Inflammatory macrophage treated with lipopolysaccharide for 1 hour (primary cell): Measurements from ENCODE around the gene UBD.

Source experiments
- DNase-seq, 2 donors: peaks; one replicate each; pipeline ENCODE4 v3.0.0-alpha.2; 2020 to 2022

UBD gene

GRCh38 chr6:29561091-29561490 is 1.6 kb upstream of the UBD start:
- no peak for DNase-seq

- DNase-seq: no peak
Measured at GRCh38 chr6:29558439-29559079, 973 bp downstream of the UBD start.

- no peak for DNase-seq
Measured at GRCh38 chr6:29557320-29557719, 2.2 kb downstream of the UBD start.

- DNase-seq: no peak
Measured at GRCh38 chr6:29554764-29555163, 4.8 kb downstream of the UBD start.

- DNase-seq: peak; percentile 17 to 19
Measured at GRCh38 chr6:29553268-29554057, 6.1 kb downstream of the UBD start.

GRCh38 chr6:29552512-29553051 is 7.0 kb downstream of the UBD start:
- DNase-seq: peak; percentile 64 to 92

GRCh38 chr6:29547573-29547972 is 12.0 kb downstream of the UBD start:
- DNase-seq: no peak

GRCh38 chr6:29537714-29538403 is 21.7 kb downstream of the UBD start:
- DNase-seq: no peak

GRCh38 chr6:29532320-29532951 is 27.1 kb downstream of the UBD start:
- DNase-seq: no peak

GRCh38 chr6:29531668-29532067 is 27.9 kb downstream of the UBD start:
- DNase-seq: no peak

- DNase-seq: no peak
Measured at GRCh38 chr6:29530671-29531310, 28.7 kb downstream of the UBD start.

GRCh38 chr6:29529956-29530355 is 29.6 kb downstream of the UBD start:
- no peak for DNase-seq

GRCh38 chr6:29528988-29529560 is 30.5 kb downstream of the UBD start:
- no peak for DNase-seq

GRCh38 chr6:29528300-29528931 is 31.1 kb downstream of the UBD start:
- no peak for DNase-seq

- no peak for DNase-seq
Measured at GRCh38 chr6:29527564-29527963, 32.0 kb downstream of the UBD start.

GRCh38 chr6:29527126-29527525 is 32.4 kb downstream of the UBD start:
- no peak for DNase-seq

GRCh38 chr6:29525311-29525639 is 34.3 kb downstream of the UBD start:
- no peak for DNase-seq

- no peak for DNase-seq
Measured at GRCh38 chr6:29524444-29525310, 34.9 kb downstream of the UBD start.

- no peak for DNase-seq
Measured at GRCh38 chr6:29524044-29524443, 35.5 kb downstream of the UBD start.

GRCh38 chr6:29522227-29522626 is 37.3 kb downstream of the UBD start:
- DNase-seq: no peak
